ENCODE results near the gene TMCC1. TPM values are rescaled to one million over a fixed set of nuclear protein-coding genes. Genes with fewer than 3 reads are reported as not detected.

The TMCC1 gene
- total RNA-seq, 1 donor from 2014 or later: 28.0 TPM

DNA sequence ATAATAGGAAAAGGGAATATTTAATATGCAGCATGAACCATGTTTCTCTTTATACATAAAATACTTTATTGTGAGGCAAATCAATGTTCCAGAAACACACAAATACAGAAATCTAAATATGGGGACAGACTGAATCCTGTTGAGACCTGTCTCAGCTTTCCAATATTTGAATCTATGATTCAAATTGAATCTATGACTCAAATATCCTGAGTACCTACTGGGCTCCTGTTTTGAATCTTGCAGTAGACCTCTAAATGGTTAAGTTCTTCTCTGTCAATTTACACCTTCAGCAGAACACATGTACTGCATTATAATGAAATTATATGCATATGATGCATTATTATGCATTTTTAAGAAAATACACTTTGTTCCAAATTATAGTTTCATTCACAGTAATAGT lies 143.8 kb downstream of the TMCC1 start:
- H3K27me3 ChIP-seq (ENCODE audit: control insufficient read depth, insufficient read depth, low read length): no peaks in the 10 kb centered on the region
- TF ChIP-seq, protein P1, sequence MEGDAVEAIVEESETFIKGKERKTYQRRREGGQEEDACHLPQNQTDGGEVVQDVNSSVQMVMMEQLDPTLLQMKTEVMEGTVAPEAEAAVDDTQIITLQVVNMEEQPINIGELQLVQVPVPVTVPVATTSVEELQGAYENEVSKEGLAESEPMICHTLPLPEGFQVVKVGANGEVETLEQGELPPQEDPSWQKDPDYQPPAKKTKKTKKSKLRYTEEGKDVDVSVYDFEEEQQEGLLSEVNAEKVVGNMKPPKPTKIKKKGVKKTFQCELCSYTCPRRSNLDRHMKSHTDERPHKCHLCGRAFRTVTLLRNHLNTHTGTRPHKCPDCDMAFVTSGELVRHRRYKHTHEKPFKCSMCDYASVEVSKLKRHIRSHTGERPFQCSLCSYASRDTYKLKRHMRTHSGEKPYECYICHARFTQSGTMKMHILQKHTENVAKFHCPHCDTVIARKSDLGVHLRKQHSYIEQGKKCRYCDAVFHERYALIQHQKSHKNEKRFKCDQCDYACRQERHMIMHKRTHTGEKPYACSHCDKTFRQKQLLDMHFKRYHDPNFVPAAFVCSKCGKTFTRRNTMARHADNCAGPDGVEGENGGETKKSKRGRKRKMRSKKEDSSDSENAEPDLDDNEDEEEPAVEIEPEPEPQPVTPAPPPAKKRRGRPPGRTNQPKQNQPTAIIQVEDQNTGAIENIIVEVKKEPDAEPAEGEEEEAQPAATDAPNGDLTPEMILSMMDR (IDR thresholded peaks at IDR 0.05; ENCODE audit: insufficient read depth, low read length, poor library complexity, severe bottlenecking): no peak
- DNase-seq (ENCODE audit: low read depth): no peak
- H3K4me3 ChIP-seq (ENCODE audit: low read depth, low read length): no peak overlapping the region
- no peaks in the 10 kb centered on the region for H3K36me3 ChIP-seq (ENCODE audit: control insufficient read depth, insufficient read depth, low read length)

DNA sequence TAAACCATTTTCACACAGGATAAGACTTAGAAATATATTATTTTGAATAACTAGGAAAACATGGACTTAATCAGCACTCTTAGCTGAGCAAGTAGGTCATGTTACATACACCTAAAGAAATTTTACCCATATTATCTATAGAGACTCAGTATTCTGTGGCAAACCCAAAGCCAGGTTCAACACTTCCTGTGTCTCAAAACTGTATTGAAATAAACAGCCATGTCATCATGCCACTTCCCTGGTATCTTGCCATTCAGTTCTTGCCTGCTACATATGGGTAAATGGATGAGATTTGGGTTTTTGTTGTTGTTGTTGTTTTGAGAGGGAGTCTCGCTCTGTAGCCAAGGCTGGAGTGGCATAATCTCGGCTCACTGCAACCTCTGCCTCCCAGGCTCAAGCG lies 145.5 kb downstream of the TMCC1 start:
- DNase-seq (ENCODE audit: low read depth): no peak
- no peaks in the 10 kb centered on the region for H3K36me3 ChIP-seq (ENCODE audit: control insufficient read depth, insufficient read depth, low read length)
- TF ChIP-seq, protein P1 (IDR thresholded peaks at IDR 0.05; ENCODE audit: insufficient read depth, low read length, poor library complexity, severe bottlenecking): no peak
- H3K27me3 ChIP-seq (ENCODE audit: control insufficient read depth, insufficient read depth, low read length): no peaks in the 10 kb centered on the region
- H3K4me3 ChIP-seq (ENCODE audit: low read depth, low read length): no peak overlapping the region

DNA sequence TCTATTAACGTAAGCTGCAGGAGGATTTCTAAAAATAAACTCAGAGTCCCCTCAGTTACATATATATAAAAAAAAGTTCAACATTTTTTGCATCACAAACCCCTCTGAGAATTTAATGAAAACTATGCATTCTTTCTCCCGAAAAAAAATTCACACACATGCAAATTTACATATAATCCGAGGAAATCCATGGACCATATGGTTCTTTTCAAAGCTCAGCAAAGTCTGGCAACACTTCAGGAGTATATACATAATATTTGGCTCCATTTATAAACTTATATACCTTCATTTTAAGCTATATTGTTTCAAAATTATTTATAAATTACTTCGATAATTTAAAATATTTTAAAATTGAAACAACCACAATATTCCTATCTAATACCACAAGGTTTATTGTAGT lies 146.4 kb downstream of the TMCC1 start:
- no peaks in the 10 kb centered on the region for H3K27me3 ChIP-seq (ENCODE audit: control insufficient read depth, insufficient read depth, low read length)
- no peaks in the 10 kb centered on the region for H3K36me3 ChIP-seq (ENCODE audit: control insufficient read depth, insufficient read depth, low read length)
- no peak overlapping the region for H3K4me3 ChIP-seq (ENCODE audit: low read depth, low read length)
- no peak for DNase-seq (ENCODE audit: low read depth)
- TF ChIP-seq, protein P1 (IDR thresholded peaks at IDR 0.05; ENCODE audit: insufficient read depth, low read length, poor library complexity, severe bottlenecking): no peak

DNA sequence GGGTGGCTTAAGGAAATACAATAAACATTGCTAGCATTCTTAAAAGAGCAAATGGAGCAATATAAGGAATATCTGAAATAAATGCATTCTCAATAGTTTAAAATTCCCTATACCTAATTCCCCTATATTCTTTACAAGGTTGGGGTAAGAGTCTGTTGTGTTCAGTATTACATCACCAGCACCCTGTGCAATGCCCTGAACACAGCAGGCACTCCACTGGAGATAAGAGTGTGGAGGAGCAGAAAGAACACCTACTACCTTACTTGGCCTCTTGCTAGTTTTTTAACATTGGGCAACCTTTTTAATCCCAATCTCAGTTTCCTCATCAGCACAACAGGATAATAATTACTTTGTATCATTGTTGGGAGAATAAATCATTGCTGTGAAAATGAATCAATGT lies 146.9 kb downstream of the TMCC1 start:
- no peaks in the 10 kb centered on the region for H3K27me3 ChIP-seq (ENCODE audit: control insufficient read depth, insufficient read depth, low read length)
- H3K36me3 ChIP-seq (ENCODE audit: control insufficient read depth, insufficient read depth, low read length): no peaks in the 10 kb centered on the region
- no peak for DNase-seq (ENCODE audit: low read depth)
- H3K4me3 ChIP-seq (ENCODE audit: low read depth, low read length): no peak overlapping the region
- TF ChIP-seq, protein P1 (IDR thresholded peaks at IDR 0.05; ENCODE audit: insufficient read depth, low read length, poor library complexity, severe bottlenecking): no peak

DNA sequence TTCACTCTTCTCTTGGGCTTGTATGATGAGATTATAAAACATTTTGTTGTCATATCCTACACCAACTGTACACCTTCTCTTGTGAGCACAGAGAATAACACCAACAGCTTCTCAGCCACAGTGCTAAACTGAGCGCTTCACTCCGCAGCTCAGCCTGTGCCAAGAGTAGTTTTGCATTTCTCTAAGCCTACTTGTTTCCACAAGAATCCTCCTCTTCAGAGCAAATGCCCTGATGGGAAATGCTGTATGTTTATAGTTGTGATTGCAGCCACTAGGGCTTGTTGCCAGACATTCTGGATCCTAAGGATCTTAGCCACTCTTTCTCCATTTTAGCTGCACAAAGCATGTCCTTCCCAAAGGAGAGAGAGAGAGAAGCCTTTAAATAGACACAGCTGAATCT lies 148.3 kb downstream of the TMCC1 start:
- TF ChIP-seq, protein P1 (IDR thresholded peaks at IDR 0.05; ENCODE audit: insufficient read depth, low read length, poor library complexity, severe bottlenecking): no peak
- H3K36me3 ChIP-seq (ENCODE audit: control insufficient read depth, insufficient read depth, low read length): no peaks in the 10 kb centered on the region
- no peak for DNase-seq (ENCODE audit: low read depth)
- no peaks in the 10 kb centered on the region for H3K27me3 ChIP-seq (ENCODE audit: control insufficient read depth, insufficient read depth, low read length)
- no peak overlapping the region for H3K4me3 ChIP-seq (ENCODE audit: low read depth, low read length)

DNA sequence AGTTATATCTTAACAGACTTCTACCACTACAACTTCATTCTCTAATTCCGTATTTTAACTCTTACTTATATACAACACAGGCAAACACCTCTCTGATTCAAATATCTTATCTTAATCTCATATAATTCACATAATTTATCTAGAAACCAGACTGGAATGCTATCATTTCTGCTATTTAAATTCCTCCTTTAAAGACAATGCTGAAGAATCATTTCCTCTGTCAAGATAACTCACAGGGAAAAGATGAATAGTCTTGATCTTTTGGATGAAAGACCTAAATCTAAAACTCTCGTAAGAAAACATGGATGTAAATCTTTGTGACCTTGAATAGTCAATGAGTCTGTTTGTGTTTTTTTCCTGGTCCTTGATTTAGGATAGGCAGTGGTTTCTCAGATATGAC lies 151.7 kb downstream of the TMCC1 start:
- H3K36me3 ChIP-seq (ENCODE audit: control insufficient read depth, insufficient read depth, low read length): no peaks in the 10 kb centered on the region
- no peak overlapping the region for H3K4me3 ChIP-seq (ENCODE audit: low read depth, low read length)
- no peaks in the 10 kb centered on the region for H3K27me3 ChIP-seq (ENCODE audit: control insufficient read depth, insufficient read depth, low read length)
- no peak for DNase-seq (ENCODE audit: low read depth)
- TF ChIP-seq, protein P1 (IDR thresholded peaks at IDR 0.05; ENCODE audit: insufficient read depth, low read length, poor library complexity, severe bottlenecking): no peak
